Peyer's patch (tissue), 4 donors: ENCODE results near the gene PGD.

Experiments used
- POLR2A ChIP-seq, 2 donors: fragments of 450-650 bp; IDR thresholded peaks; one replicate each; pipeline ENCODE4 v1.5.1; 2017; ENCODE audit warnings: antibody characterized with exemption in 2 of 2, mild to moderate bottlenecking in 2 of 2, moderate library complexity in 2 of 2
- TF ChIP-seq, protein P1 (sequence below), 6 experiments: fragments of 450-650 bp in 4 of 6; fragments of 200-600 bp in 2 of 6; sonication (generic) in 1 of 6; IDR thresholded peaks; one replicate each; pipeline ENCODE4 v1.5.1; 2017 to 2019; ENCODE audit warnings: antibody characterized with exemption in 6 of 6, mild to moderate bottlenecking in 3 of 6, moderate library complexity in 1 of 6

DNA sequence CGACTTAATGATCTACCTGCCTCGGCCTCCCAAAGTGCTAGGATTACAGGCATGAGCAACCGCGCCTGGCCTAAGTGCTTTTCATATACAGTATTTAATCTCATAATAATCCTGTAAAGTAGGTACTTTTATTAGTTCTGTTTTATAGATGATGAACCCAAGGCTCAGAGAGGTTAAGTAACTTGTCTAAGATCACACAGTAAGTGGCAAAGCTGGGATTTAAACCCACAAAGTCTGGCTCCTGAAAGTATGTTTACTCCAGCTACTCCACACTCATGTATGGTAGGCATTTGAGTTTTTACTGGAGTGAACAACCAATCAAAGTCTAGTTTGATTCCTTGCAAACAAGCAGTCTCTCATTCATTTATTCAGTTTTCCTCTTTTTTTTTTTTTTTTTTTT lies 71.2 kb downstream of the PGD start:
- TF ChIP-seq, protein P1, sequence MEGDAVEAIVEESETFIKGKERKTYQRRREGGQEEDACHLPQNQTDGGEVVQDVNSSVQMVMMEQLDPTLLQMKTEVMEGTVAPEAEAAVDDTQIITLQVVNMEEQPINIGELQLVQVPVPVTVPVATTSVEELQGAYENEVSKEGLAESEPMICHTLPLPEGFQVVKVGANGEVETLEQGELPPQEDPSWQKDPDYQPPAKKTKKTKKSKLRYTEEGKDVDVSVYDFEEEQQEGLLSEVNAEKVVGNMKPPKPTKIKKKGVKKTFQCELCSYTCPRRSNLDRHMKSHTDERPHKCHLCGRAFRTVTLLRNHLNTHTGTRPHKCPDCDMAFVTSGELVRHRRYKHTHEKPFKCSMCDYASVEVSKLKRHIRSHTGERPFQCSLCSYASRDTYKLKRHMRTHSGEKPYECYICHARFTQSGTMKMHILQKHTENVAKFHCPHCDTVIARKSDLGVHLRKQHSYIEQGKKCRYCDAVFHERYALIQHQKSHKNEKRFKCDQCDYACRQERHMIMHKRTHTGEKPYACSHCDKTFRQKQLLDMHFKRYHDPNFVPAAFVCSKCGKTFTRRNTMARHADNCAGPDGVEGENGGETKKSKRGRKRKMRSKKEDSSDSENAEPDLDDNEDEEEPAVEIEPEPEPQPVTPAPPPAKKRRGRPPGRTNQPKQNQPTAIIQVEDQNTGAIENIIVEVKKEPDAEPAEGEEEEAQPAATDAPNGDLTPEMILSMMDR (IDR thresholded peaks at IDR 0.05) = no peak
- no peak for TF ChIP-seq POLR2A (IDR thresholded peaks at IDR 0.05)
